Measurements from ENCODE around the gene MAPKAP1.

GRCh38 chr9:125400725-125401716, 306.0 kb downstream of the MAPKAP1 start:
- TF ChIP-seq ZNF274 (IDR thresholded peaks at IDR 0.05; ENCODE audit: low read depth, low read length), result no peak
- no peak for TF ChIP-seq YY1 (IDR thresholded peaks at IDR 0.05; ENCODE audit: insufficient read depth, insufficient read length)
- TF ChIP-seq SUZ12 (IDR thresholded peaks at IDR 0.05; ENCODE audit: extremely low read depth, insufficient read depth, insufficient read length), result no peak
